Liver (tissue), 9 donors: Measurements from ENCODE around the gene IGF1R. TPM values are rescaled to one million over a fixed set of nuclear protein-coding genes. Genes with fewer than 3 reads are reported as not detected.

Experiments
- DNase-seq: peaks from one replicate; pipeline ENCODE4 v3.0.0-alpha.2; 2017; ENCODE audit warnings: low spot score
- H3K27ac ChIP-seq, 2 donors: one replicate each; pipeline ENCODE4 v1.7.0; 2013; ENCODE audit warnings: inconsistent platforms in 2 of 2, low read length in 2 of 2, control low read depth in 1 of 2, low read depth in 1 of 2, mild to moderate bottlenecking in 1 of 2
- H3K27me3 ChIP-seq, 4 donors: one replicate each; pipeline versions ENCODE4 v1.6.1 to v1.7.0; 2013; ENCODE audit warnings: low read length in 3 of 4, inconsistent platforms in 1 of 4, mild to moderate bottlenecking in 1 of 4, moderate library complexity in 1 of 4; ENCODE audit not compliant: control insufficient read depth in 4 of 4, insufficient read depth in 4 of 4
- H3K36me3 ChIP-seq, 4 donors: one replicate each; pipeline versions ENCODE4 v1.6.1 to v1.7.0; 2013; ENCODE audit warnings: low read length in 3 of 4, mild to moderate bottlenecking in 3 of 4, low read depth in 1 of 4, moderate library complexity in 1 of 4; ENCODE audit not compliant: control insufficient read depth in 4 of 4, insufficient read depth in 3 of 4
- H3K4me1 ChIP-seq, 4 donors: one replicate each; pipeline versions ENCODE4 v1.6.1 to v1.7.0; 2013; ENCODE audit warnings: low read length in 3 of 4, mild to moderate bottlenecking in 3 of 4, moderate library complexity in 1 of 4; ENCODE audit not compliant: control insufficient read depth in 4 of 4, insufficient read depth in 4 of 4
- H3K4me3 ChIP-seq, 3 donors: one replicate each; pipeline versions ENCODE4 v1.6.1 to v1.7.0; 2013; ENCODE audit warnings: low read length in 3 of 3, control low read depth in 1 of 3, low read depth in 1 of 3, mild to moderate bottlenecking in 1 of 3
- H3K9ac ChIP-seq, 2 donors: one replicate each; pipeline ENCODE4 v1.7.0; 2013; ENCODE audit warnings: low read length in 2 of 2, mild to moderate bottlenecking in 2 of 2, moderate library complexity in 2 of 2, control low read depth in 1 of 2, low read depth in 1 of 2
- H3K9me3 ChIP-seq, 4 donors: one replicate each; pipeline versions ENCODE4 v1.6.1 to v1.7.0; 2013; ENCODE audit warnings: low read length in 3 of 4; ENCODE audit not compliant: control insufficient read depth in 4 of 4
- ATF3 ChIP-seq: IDR thresholded peaks from 2 replicates; pipeline ENCODE4 v1.6.1; 2016; ENCODE audit warnings: antibody characterized with exemption
- CTCF ChIP-seq: fragments of 150-350 bp; IDR thresholded peaks from 2 replicates; pipeline ENCODE4 v1.5.1; 2017; ENCODE audit warnings: improper control_type of control experiment, low read depth, low read length; ENCODE audit not compliant: missing input control
- EGR1 ChIP-seq, 2 donors: IDR thresholded peaks; 2 replicates each; pipeline ENCODE4 v1.6.1; 2016 to 2018; ENCODE audit warnings: antibody characterized with exemption in 2 of 2, low read depth in 2 of 2
- FOXA1 ChIP-seq: IDR thresholded peaks from 2 replicates; pipeline ENCODE4 v1.6.1; 2016; ENCODE audit warnings: antibody characterized with exemption
- FOXA2 ChIP-seq: IDR thresholded peaks from 2 replicates; pipeline ENCODE4 v1.6.1; 2016; ENCODE audit warnings: antibody characterized with exemption
- GABPA ChIP-seq, 2 donors: IDR thresholded peaks in 1 of 2; conservative IDR thresholded peaks in 1 of 2; 2 replicates each; pipeline ENCODE4 v1.6.1; 2016; ENCODE audit warnings: antibody characterized with exemption in 2 of 2, mild to moderate bottlenecking in 1 of 2, moderate library complexity in 1 of 2
- HNF4A ChIP-seq, 2 donors: conservative IDR thresholded peaks; 2 replicates each; pipeline ENCODE4 v1.6.1; 2016; ENCODE audit warnings: antibody characterized with exemption in 2 of 2, mild to moderate bottlenecking in 2 of 2
- HNF4G ChIP-seq: IDR thresholded peaks from 2 replicates; pipeline ENCODE4 v1.6.1; 2016; ENCODE audit warnings: antibody characterized with exemption
- JUND ChIP-seq, 2 donors: IDR thresholded peaks; 2 replicates each; pipeline ENCODE4 v1.6.1; 2016; ENCODE audit warnings: antibody characterized with exemption in 2 of 2
- MAX ChIP-seq: IDR thresholded peaks from 2 replicates; pipeline ENCODE4 v1.6.1; 2016; ENCODE audit warnings: antibody characterized with exemption
- NR2F2 ChIP-seq: IDR thresholded peaks from 2 replicates; pipeline ENCODE4 v1.6.1; 2016; ENCODE audit warnings: antibody characterized with exemption
- RAD21 ChIP-seq, 2 donors: IDR thresholded peaks; 2 replicates each; pipeline ENCODE4 v1.6.1; 2016; ENCODE audit warnings: antibody characterized with exemption in 2 of 2, mild to moderate bottlenecking in 2 of 2
- REST ChIP-seq: IDR thresholded peaks from 2 replicates; pipeline ENCODE4 v1.6.1; 2016; ENCODE audit warnings: antibody characterized with exemption, mild to moderate bottlenecking
- RXRA ChIP-seq, 2 donors: IDR thresholded peaks; 2 replicates each; pipeline ENCODE4 v1.6.1; 2017 to 2018; ENCODE audit warnings: antibody characterized with exemption in 2 of 2, mild to moderate bottlenecking in 1 of 2
- TAF1 ChIP-seq: conservative IDR thresholded peaks from 2 replicates; pipeline ENCODE4 v1.6.1; 2016; ENCODE audit warnings: antibody characterized with exemption, mild to moderate bottlenecking
- YY1 ChIP-seq: IDR thresholded peaks from 2 replicates; pipeline ENCODE4 v1.6.1; 2016; ENCODE audit warnings: antibody characterized with exemption, mild to moderate bottlenecking
- ZBTB33 ChIP-seq: IDR thresholded peaks from 2 replicates; pipeline ENCODE4 v1.6.1; 2016; ENCODE audit warnings: antibody characterized with exemption
- WGBS: extraction: QIAGEN DNeasy Blood & Tissue Kit; methylation state at CpG from one replicate; pipeline ENCODE4 v1.1.7; 2013; 5-methylcytosine and 5-hydroxymethylcytosine counted together
- polyA plus RNA-seq, 2 donors: library from polyadenylated mRNA; stranded (reverse) in 1 of 2; unstranded in 1 of 2; fragments of 200-250 nt in 1 of 2; fragments of >200 nt in 1 of 2; fragmentation: Nextera tagmentation in 1 of 2; extraction: Ambion mirVana in 1 of 2; gene quantifications; one replicate each; pipeline versions ENCODE4 v1.2.1 to v1.2.3, GENCODE V29; 2013 to 2015
- total RNA-seq, 2 donors: library from RNA; depleted of rRNA; stranded (reverse); fragments of >200 nt; gene quantifications; one replicate each; pipeline ENCODE4 v1.2.3, GENCODE V29; 2014
- donor health status: healthy.
- donor health status: healthy.
- donor health status: healthy.
- donor health status: healthy.
- donor health status: healthy.

IGF1R gene
- total and polyA plus RNA-seq, 4 donors, result 0.69 to 10.3 (median 3.2) TPM

- peaks cover 0 to 8% (median 6%) of the 10 kb centered on the region in 4 donors for H3K4me1 ChIP-seq
- TF ChIP-seq TAF1 (no peak), HNF4G (no peak), GABPA (IDR thresholded peaks at IDR 0.05 in 1 of 2, conservative IDR thresholded peaks at IDR 0.05 in 1 of 2) (no peak), JUND (IDR thresholded peaks at IDR 0.05) (no peak), FOXA2 (no peak), YY1 (no peak), CTCF (no peak), ATF3 (no peak), EGR1 (IDR thresholded peaks at IDR 0.05; ENCODE audit: low read depth in 2 of 2) (no peak), MAX (no peak), REST (no peak), NR2F2 (no peak)
- WGBS, result 93% methylated on average over 21 of the region's 21 CpGs
- DNase-seq, result no peak
- H3K27me3 ChIP-seq, result no peaks in the 10 kb centered on the region
- H3K9me3 ChIP-seq, result peaks cover 0 to 12% (median 6%) of the 10 kb centered on the region in 4 donors
- no peak overlapping the region for H3K4me3 ChIP-seq
- H3K27ac ChIP-seq, result no peak overlapping the region
- H3K36me3 ChIP-seq, result peaks cover 0 to 7% (median 0%) of the 10 kb centered on the region in 4 donors
- no peak overlapping the region for H3K9ac ChIP-seq
Measured at GRCh38 chr15:98960555-98961050, 312.3 kb downstream of the IGF1R start.

- peaks cover 0 to 2% (median 0%) of the 10 kb centered on the region in 4 donors for H3K27me3 ChIP-seq
- no peak overlapping the region for H3K27ac ChIP-seq
- peaks cover 0 to 12% (median 6%) of the 10 kb centered on the region in 4 donors for H3K9me3 ChIP-seq
- H3K4me3 ChIP-seq, result no peak overlapping the region
- H3K36me3 ChIP-seq, result peaks cover 0 to 7% (median 0%) of the 10 kb centered on the region in 4 donors
- no peak for DNase-seq
- H3K4me1 ChIP-seq, result no peaks in the 10 kb centered on the region
- H3K9ac ChIP-seq, result no peak overlapping the region
- 91% methylated on average over 8 of the region's 8 CpGs for WGBS
- TF ChIP-seq FOXA2 (no peak), CTCF (no peak), RXRA (IDR thresholded peaks at IDR 0.05) (no peak), YY1 (no peak), ZBTB33 (no peak), HNF4A (conservative IDR thresholded peaks at IDR 0.05) (no peak), TAF1 (no peak), MAX (no peak), GABPA (IDR thresholded peaks at IDR 0.05 in 1 of 2, conservative IDR thresholded peaks at IDR 0.05 in 1 of 2) (no peak), FOXA1 (no peak), NR2F2 (no peak), RAD21 (IDR thresholded peaks at IDR 0.05) (no peak), REST (no peak)
Measured at GRCh38 chr15:98963444-98963843, 315.1 kb downstream of the IGF1R start.
